HUES48 (cell line): ENCODE results near the gene RBM38.
A peak's percentile ranks its signal among the peaks of the same experiment; 100 is the strongest.

Source experiments
- H3K27ac ChIP-seq: one replicate; pipeline ENCODE4 v1.7.0; 2013; ENCODE audit warnings: low read depth, low read length, inconsistent platforms
- H3K27me3 ChIP-seq: 2 replicates; pipeline ENCODE4 v1.6.1; 2013; ENCODE audit warnings: mild to moderate bottlenecking, low read length; ENCODE audit not compliant: control insufficient read depth, insufficient read depth
- H3K36me3 ChIP-seq: 2 replicates; pipeline ENCODE4 v1.6.1; 2013; ENCODE audit warnings: low read length; ENCODE audit not compliant: control insufficient read depth, insufficient read depth
- H3K4me1 ChIP-seq: 2 replicates; pipeline ENCODE4 v1.6.1; 2013; ENCODE audit warnings: mild to moderate bottlenecking, low read length; ENCODE audit not compliant: control insufficient read depth, insufficient read depth
- H3K4me3 ChIP-seq: 2 replicates; pipeline ENCODE4 v1.5.1; 2013; ENCODE audit warnings: mild to moderate bottlenecking, low read depth, low read length
- H3K9ac ChIP-seq: 2 replicates; pipeline ENCODE4 v1.6.1; 2013; ENCODE audit warnings: mild to moderate bottlenecking, low read depth, low read length, moderate library complexity
- H3K9me3 ChIP-seq: 2 replicates; pipeline ENCODE4 v1.6.1; 2013; ENCODE audit warnings: low read length; ENCODE audit not compliant: control insufficient read depth, insufficient read depth

RBM38 gene

GRCh38 chr20:57408536-57409233 is 17.5 kb downstream of the RBM38 start:
- no peak overlapping the region for H3K27ac ChIP-seq
- no peaks in the 10 kb centered on the region for H3K9me3 ChIP-seq
- no peak overlapping the region for H3K4me3 ChIP-seq
- H3K36me3 ChIP-seq: peaks cover 57% of the 10 kb centered on the region
- H3K4me1 ChIP-seq: no peaks in the 10 kb centered on the region
- no peaks in the 10 kb centered on the region for H3K27me3 ChIP-seq
- no peak overlapping the region for H3K9ac ChIP-seq

GRCh38 chr20:57409316-57409671 is 18.1 kb downstream of the RBM38 start:
- Histone ChIP-seq H3K27ac (no peak overlapping the region), H3K4me1 (no peaks in the 10 kb centered on the region), H3K9ac (no peak overlapping the region), H3K9me3 (no peaks in the 10 kb centered on the region), H3K4me3 (no peak overlapping the region), H3K36me3 (peaks cover 51% of the 10 kb centered on the region), H3K27me3 (no peaks in the 10 kb centered on the region)

- H3K27ac ChIP-seq: peak overlapping the region; percentile 27
- H3K36me3 ChIP-seq: peaks cover 46% of the 10 kb centered on the region
- H3K9ac ChIP-seq: no peak overlapping the region
- no peak overlapping the region for H3K4me3 ChIP-seq
- H3K9me3 ChIP-seq: no peaks in the 10 kb centered on the region
- no peaks in the 10 kb centered on the region for H3K4me1 ChIP-seq
- H3K27me3 ChIP-seq: no peaks in the 10 kb centered on the region
Observed at GRCh38 chr20:57409672-57410397, 18.6 kb downstream of the RBM38 start.

- no peaks in the 10 kb centered on the region for H3K27me3 ChIP-seq
- H3K27ac ChIP-seq: peak overlapping the region; percentile 27
- H3K4me1 ChIP-seq: no peaks in the 10 kb centered on the region
- no peak overlapping the region for H3K4me3 ChIP-seq
- no peaks in the 10 kb centered on the region for H3K9me3 ChIP-seq
- H3K9ac ChIP-seq: no peak overlapping the region
- peaks cover 40% of the 10 kb centered on the region for H3K36me3 ChIP-seq
Observed at GRCh38 chr20:57410398-57410920, 19.3 kb downstream of the RBM38 start.

GRCh38 chr20:57410924-57411323 is 19.7 kb downstream of the RBM38 start:
- Histone ChIP-seq H3K9ac (no peak overlapping the region), H3K27me3 (no peaks in the 10 kb centered on the region), H3K4me3 (no peak overlapping the region), H3K4me1 (no peaks in the 10 kb centered on the region), H3K36me3 (peaks cover 35% of the 10 kb centered on the region), H3K27ac (no peak overlapping the region), H3K9me3 (no peaks in the 10 kb centered on the region)

GRCh38 chr20:57411406-57412283 is 20.4 kb downstream of the RBM38 start:
- H3K9ac ChIP-seq: no peak overlapping the region

GRCh38 chr20:57412347-57413029 is 21.3 kb downstream of the RBM38 start:
- Histone ChIP-seq H3K36me3 (peaks cover 23% of the 10 kb centered on the region), H3K9ac (no peak overlapping the region), H3K4me1 (no peaks in the 10 kb centered on the region), H3K9me3 (no peaks in the 10 kb centered on the region), H3K27ac (no peak overlapping the region), H3K27me3 (no peaks in the 10 kb centered on the region), H3K4me3 (no peak overlapping the region)

More at GRCh38 chr20:57411406-57412283, 20.4 kb downstream of the RBM38 start:
- H3K27me3 ChIP-seq: no peaks in the 10 kb centered on the region
- H3K4me3 ChIP-seq: no peak overlapping the region
- no peaks in the 10 kb centered on the region for H3K9me3 ChIP-seq
- H3K27ac ChIP-seq: no peak overlapping the region
- H3K4me1 ChIP-seq: no peaks in the 10 kb centered on the region
- peaks cover 29% of the 10 kb centered on the region for H3K36me3 ChIP-seq

- Histone ChIP-seq H3K27ac (no peak overlapping the region), H3K9ac (no peak overlapping the region)
Observed at GRCh38 chr20:57413986-57414385, 22.8 kb downstream of the RBM38 start.

GRCh38 chr20:57414867-57415592 is 23.8 kb downstream of the RBM38 start:
- no peak overlapping the region for H3K9ac ChIP-seq
- no peaks in the 10 kb centered on the region for H3K4me1 ChIP-seq
- H3K36me3 ChIP-seq: no peaks in the 10 kb centered on the region
- H3K9me3 ChIP-seq: no peaks in the 10 kb centered on the region
- no peaks in the 10 kb centered on the region for H3K27me3 ChIP-seq
- no peak overlapping the region for H3K4me3 ChIP-seq
- no peak overlapping the region for H3K27ac ChIP-seq

More at GRCh38 chr20:57413986-57414385, 22.8 kb downstream of the RBM38 start:
- no peaks in the 10 kb centered on the region for H3K27me3 ChIP-seq
- H3K4me1 ChIP-seq: no peaks in the 10 kb centered on the region
- peaks cover 8% of the 10 kb centered on the region for H3K36me3 ChIP-seq
- no peak overlapping the region for H3K4me3 ChIP-seq
- H3K9me3 ChIP-seq: no peaks in the 10 kb centered on the region

- no peak overlapping the region for H3K9ac ChIP-seq
- H3K9me3 ChIP-seq: no peaks in the 10 kb centered on the region
- no peak overlapping the region for H3K4me3 ChIP-seq
- H3K4me1 ChIP-seq: no peaks in the 10 kb centered on the region
- H3K27me3 ChIP-seq: no peaks in the 10 kb centered on the region
- H3K27ac ChIP-seq: no peak overlapping the region
- no peaks in the 10 kb centered on the region for H3K36me3 ChIP-seq
Observed at GRCh38 chr20:57415771-57416170, 24.6 kb downstream of the RBM38 start.
